RWPE1 (cell line): ENCODE data around the gene ZNF518B.

Experiments
- CTCF ChIA-PET: fragments of 350-600 bp; sonication (Branson Sonifier 250); formaldehyde crosslinking; extraction: SDS; loops from one replicate; lab custom pipeline; 2021; lab: Yijun Ruan, JAX
- POLR2A ChIA-PET: fragments of 400-600 bp; formaldehyde crosslinking; extraction: SDS; loops from one replicate; lab custom pipeline; 2020; ENCODE audit warnings: antibody characterized with exemption; ENCODE audit not compliant: low non-redundant PET; lab: Yijun Ruan, JAX
- DNase-seq: peaks from one replicate; pipeline ENCODE4 v3.0.0; 2012; ENCODE audit warnings: low spot score
- H3K27ac ChIP-seq: fragments of 450-650 bp; 2 replicates; pipeline ENCODE4 v1.5.1; 2017
- TF ChIP-seq, protein P1 (sequence below): fragments of 450-650 bp; conservative IDR thresholded peaks from 2 replicates; pipeline ENCODE4 v1.5.1; 2017; ENCODE audit warnings: low read depth, mild to moderate bottlenecking

Gene ZNF518B

DNA sequence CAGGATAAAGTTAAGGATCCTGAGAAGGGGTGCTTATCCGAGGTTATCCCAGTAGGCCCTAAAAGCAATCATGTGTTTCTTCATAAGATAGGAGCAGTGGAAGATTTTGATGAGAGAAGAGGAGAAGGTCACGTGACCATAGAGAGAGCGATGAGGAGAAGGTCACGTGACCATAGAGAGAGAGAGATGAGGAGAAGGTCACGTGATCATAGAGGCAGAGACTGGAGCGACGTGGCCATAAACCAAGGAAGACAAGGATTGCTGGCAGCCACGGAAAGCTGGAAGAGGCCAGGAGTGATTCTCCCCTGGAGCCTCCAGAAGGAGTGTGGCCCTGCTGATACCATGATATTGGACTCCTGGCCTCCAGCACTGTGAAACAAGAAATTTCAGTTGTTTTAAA, 38.4 kb upstream of the ZNF518B start:
- DNase-seq, result no peak
- TF ChIP-seq, protein P1, sequence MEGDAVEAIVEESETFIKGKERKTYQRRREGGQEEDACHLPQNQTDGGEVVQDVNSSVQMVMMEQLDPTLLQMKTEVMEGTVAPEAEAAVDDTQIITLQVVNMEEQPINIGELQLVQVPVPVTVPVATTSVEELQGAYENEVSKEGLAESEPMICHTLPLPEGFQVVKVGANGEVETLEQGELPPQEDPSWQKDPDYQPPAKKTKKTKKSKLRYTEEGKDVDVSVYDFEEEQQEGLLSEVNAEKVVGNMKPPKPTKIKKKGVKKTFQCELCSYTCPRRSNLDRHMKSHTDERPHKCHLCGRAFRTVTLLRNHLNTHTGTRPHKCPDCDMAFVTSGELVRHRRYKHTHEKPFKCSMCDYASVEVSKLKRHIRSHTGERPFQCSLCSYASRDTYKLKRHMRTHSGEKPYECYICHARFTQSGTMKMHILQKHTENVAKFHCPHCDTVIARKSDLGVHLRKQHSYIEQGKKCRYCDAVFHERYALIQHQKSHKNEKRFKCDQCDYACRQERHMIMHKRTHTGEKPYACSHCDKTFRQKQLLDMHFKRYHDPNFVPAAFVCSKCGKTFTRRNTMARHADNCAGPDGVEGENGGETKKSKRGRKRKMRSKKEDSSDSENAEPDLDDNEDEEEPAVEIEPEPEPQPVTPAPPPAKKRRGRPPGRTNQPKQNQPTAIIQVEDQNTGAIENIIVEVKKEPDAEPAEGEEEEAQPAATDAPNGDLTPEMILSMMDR, result no peak
- H3K27ac ChIP-seq, result no peak overlapping the region
- ChIA-PET CTCF (no interaction called here), POLR2A (no interaction called here)

DNA sequence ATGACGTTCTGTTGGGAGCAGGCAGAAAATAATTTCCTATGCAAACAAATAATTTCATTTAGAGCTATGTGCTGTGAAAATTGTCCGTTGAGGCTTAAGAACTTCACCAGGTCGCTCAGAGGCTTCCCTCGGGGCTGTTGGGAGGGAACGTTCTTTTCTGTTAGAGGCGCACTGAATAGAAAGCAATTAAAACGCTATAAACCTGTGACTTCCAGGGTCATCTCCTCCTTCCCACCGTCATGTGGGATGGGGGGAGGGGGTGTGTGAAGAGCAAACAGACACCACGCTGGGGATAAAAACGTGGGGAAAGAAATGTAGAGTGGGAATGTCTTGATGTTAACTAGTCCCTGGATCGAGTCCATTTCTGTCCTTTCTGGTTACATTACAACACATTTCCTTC, 35.2 kb upstream of the ZNF518B start:
- H3K27ac ChIP-seq, result no peak overlapping the region
- POLR2A ChIA-PET, result no interaction called here
- CTCF ChIA-PET, result interaction anchor here (0.5 kb wide), 1 partner anchor 1535 kb away, joined by 4 read pairs; no protein-coding TSS in a partner anchor
- TF ChIP-seq, protein P1, result no peak
- DNase-seq, result no peak

DNA sequence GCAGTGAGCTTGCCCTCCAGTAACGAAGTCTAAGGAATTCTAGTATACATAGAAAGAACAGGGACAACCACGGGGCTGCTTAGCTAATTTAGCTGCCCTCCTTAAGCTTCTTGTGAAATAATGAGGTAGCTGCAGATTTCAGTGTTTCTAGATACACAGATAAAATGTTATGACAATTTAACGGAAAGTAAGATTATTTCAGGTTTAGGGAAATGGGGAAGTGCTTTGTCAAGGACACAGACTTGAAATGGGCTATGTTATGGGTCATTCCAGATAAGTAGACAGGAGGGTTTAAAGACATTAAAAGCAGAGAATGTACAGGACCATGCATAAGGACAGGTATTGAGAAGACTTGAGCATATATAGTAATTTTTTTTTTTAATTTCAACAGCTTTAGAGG, 34.2 kb upstream of the ZNF518B start:
- CTCF ChIA-PET, result no interaction called here
- no peak overlapping the region for H3K27ac ChIP-seq
- POLR2A ChIA-PET, result no interaction called here
- TF ChIP-seq, protein P1, result no peak
- DNase-seq, result no peak

DNA sequence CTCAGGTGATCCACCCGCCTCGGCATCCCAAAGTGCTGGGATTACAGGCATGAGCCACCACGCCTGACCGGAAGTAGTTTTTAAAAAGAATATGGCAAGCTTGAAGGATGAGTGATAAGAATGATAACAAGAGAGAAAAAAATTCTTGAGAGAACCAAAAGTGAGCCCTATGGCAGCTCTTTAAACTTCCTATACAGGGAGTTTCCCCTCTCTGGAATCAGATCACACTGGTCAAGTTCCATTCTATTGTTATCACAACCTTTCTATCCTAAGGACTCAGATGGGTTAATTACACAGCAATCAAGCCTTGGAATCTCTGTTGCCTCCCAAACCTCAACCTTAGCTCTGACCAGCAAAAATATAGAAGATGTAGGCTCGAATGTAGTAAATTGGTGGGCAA, 33.8 kb upstream of the ZNF518B start:
- no peak for DNase-seq
- no peak overlapping the region for H3K27ac ChIP-seq
- POLR2A ChIA-PET, result no interaction called here
- TF ChIP-seq, protein P1, result no peak
- CTCF ChIA-PET, result no interaction called here

DNA sequence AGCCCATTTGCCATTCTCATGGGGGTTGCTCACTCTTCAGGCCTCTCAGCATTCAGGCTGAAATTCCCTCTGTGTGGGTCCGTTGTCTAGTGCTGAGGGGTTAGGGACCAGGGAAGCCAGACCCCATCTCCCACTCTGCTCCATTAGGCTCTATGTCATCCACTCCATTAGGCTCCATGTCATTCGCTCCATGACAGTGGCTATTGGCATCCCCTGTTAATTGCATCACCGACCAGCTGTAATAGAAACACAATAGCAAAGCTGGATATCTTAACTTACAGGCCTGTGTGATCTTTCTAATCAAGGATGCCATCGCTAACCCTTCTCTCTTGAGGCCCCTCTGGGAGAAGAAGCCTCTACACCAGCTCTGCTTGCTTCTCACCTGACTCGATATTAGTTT, 25.7 kb upstream of the ZNF518B start:
- ChIA-PET POLR2A (no interaction called here), CTCF (interaction anchor here (0.6 kb wide), 1 partner anchor 48 kb away, joined by 3 read pairs; no protein-coding TSS in a partner anchor)
- DNase-seq, result no peak
- TF ChIP-seq, protein P1, result no peak
- H3K27ac ChIP-seq, result no peak overlapping the region

DNA sequence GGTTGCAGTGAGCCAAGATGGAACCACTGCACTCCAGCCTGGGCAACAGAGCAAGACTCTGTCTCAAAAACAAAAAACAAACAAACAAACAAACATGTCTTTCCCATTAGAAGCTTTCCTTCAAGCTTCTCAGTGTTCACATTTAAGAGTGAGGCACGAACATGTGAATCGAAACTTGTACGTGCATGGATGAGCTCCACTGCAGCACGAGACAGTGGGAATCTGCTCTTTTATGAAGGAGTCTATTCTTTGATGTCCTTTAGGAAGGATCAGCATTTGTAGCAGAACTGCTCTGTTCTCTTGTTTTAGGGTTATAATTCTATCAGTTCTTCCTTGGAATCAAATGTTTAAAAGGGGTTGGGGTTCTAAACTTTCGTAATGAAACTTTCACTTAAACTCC, 23.4 kb upstream of the ZNF518B start:
- no peak for DNase-seq
- TF ChIP-seq, protein P1, result no peak
- no peak overlapping the region for H3K27ac ChIP-seq
- ChIA-PET POLR2A (no interaction called here), CTCF (interaction anchor here (0.6 kb wide), 1 partner anchor 52 kb away, joined by 3 read pairs; no protein-coding TSS in a partner anchor)

DNA sequence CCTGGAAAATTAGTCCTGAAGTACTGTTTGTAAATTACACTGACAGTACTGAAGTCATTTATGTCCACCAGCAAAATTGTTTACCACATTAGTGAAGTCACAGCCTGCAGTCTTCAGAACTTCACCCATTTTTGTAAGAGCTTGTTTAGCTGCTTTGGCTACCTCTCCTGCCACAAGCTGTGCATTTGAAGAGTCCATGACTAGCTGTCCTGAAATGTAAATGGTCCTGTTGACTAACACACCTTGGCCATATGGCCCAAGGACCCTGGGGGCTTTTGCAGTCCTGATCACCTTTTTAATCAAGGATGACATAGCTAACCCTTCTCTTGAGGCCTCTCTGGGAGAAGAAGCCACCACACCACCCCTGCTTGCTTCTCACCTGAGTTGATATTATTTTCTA, 21.4 kb upstream of the ZNF518B start:
- no peak overlapping the region for H3K27ac ChIP-seq
- POLR2A ChIA-PET, result no interaction called here
- DNase-seq, result no peak
- CTCF ChIA-PET, result no interaction called here
- TF ChIP-seq, protein P1, result no peak
